Prostate gland (tissue), 2 donors: ENCODE data around the gene RFT1.

ENCODE experiments used
- POLR2A ChIP-seq: fragments of 450-650 bp; IDR thresholded peaks from one replicate; pipeline ENCODE4 v1.6.1; 2016; ENCODE audit warnings: antibody characterized with exemption, mild to moderate bottlenecking
- POLR2AphosphoS5 ChIP-seq: sonication (generic); formaldehyde crosslinking; IDR thresholded peaks from one replicate; pipeline ENCODE4 v1.6.1; 2017; ENCODE audit warnings: antibody characterized with exemption
- TF ChIP-seq, protein P1 (sequence below), 4 experiments: fragments of 200-600 bp in 2 of 4; fragments of 450-650 bp in 2 of 4; sonication (generic) in 2 of 4; IDR thresholded peaks; 1 replicate in 3 of 4; 2 replicates in 1 of 4; pipeline ENCODE4 v1.5.1; 2016 to 2019; ENCODE audit warnings: antibody characterized with exemption in 4 of 4, mild to moderate bottlenecking in 2 of 4, moderate library complexity in 2 of 4

DNA sequence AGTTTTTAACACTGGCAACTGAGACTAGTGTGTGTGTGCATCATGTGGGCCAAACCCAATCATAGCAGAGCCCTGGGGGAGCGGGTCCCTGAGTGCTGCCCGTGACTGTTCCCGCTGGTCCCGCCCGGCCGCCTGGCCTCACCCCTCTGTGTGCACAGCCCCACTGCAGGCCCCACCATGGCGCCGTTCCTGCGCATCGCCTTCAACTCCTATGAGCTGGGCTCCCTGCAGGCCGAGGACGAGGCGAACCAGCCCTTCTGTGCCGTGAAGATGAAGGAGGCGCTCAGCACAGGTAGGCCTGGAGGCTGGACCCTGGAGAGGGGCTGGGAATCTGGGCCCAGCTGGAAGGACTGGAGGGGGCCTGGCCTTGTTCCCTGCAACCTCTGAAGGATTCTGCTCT, 48.0 kb upstream of the RFT1 start:
- TF ChIP-seq, protein P1, sequence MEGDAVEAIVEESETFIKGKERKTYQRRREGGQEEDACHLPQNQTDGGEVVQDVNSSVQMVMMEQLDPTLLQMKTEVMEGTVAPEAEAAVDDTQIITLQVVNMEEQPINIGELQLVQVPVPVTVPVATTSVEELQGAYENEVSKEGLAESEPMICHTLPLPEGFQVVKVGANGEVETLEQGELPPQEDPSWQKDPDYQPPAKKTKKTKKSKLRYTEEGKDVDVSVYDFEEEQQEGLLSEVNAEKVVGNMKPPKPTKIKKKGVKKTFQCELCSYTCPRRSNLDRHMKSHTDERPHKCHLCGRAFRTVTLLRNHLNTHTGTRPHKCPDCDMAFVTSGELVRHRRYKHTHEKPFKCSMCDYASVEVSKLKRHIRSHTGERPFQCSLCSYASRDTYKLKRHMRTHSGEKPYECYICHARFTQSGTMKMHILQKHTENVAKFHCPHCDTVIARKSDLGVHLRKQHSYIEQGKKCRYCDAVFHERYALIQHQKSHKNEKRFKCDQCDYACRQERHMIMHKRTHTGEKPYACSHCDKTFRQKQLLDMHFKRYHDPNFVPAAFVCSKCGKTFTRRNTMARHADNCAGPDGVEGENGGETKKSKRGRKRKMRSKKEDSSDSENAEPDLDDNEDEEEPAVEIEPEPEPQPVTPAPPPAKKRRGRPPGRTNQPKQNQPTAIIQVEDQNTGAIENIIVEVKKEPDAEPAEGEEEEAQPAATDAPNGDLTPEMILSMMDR (IDR thresholded peaks at IDR 0.05) = no peak
- TF ChIP-seq POLR2AphosphoS5 = no peak
- no peak for TF ChIP-seq POLR2A
